Fibroblast of skin of left quadriceps (primary cell): ENCODE data around the gene RBM26.

Source experiments
- DNase-seq, 2 experiments: peaks; one replicate each; pipeline ENCODE4 v3.0.0-alpha.2; 2013; ENCODE audit warnings: low read depth in 2 of 2

RBM26 gene

DNA sequence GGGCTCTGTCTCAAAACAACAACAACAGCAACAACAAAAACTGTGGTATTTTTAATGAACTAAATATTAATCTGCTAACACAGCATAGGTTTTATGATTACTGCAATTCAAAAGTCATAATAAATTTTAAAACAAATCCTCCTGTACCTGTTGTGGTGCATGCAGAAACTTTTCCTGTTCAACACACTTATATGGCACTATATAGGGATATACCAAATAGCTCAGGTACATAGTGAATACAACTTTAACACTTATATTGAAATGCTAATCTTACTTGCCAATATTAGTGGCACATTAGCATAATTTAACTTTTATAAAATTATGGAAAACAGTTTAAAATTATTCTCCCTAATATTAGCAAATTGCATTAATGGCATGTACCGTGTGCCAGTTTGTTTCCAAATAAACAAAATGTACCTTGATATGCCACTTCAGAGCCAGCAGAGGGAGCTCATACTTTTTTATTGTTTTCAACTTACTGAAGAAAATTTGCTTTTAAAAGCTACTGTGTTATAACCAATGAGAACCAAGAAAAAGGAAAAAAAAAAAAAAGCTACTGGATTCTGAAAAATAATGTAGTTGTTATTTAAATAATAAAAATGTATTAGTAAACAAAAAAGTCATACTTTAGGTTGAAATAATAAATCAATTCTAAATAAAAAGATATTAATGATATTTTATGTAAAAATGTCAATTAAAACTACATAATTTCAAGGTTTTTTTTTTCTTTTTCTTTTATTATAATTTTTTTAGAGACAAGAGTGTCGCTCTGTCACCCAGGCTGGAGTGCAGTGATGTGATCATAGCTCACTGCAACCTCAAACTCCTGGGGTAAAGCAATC, 18.0 kb upstream of the RBM26 start:
- DNase-seq, result peak in 1 of 2 experiments; percentile 28

DNA sequence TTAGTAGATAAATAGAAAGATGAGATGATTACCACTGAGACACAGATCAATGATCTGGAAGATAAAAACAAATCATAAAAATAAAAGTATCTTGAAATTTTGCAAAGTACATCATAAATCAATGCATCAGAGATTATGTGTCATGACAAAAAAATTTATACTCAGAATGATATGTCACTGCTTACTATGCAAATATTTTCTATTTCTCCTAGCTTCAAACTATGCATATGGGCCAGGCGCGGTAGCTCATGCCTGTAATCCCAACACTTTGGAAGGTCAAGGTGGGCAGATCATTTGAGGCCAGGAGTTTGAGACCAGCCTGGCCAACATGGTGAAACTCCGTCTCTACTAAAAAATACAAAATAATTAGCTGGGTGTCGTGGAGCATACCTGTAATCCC, 17.3 kb upstream of the RBM26 start:
- no peak for DNase-seq

DNA sequence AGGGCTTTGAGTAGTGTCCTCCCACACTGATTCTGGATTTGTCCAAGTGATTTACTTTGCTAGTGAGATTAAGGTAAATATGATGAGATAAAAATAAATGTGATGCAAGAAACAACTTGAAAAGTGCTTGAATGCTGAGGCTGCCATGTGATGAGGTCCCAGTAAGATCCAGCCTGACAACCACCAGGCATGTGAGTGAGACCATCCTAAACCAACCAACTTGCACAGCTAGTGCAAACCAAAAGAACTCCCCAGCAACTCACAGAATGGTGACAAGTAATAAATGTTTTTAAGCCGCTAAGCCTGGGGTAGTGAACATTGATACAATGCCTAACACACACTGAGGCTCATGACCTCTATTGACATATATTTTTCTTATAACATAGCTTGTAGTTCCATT, 13.3 kb upstream of the RBM26 start:
- no peak for DNase-seq

DNA sequence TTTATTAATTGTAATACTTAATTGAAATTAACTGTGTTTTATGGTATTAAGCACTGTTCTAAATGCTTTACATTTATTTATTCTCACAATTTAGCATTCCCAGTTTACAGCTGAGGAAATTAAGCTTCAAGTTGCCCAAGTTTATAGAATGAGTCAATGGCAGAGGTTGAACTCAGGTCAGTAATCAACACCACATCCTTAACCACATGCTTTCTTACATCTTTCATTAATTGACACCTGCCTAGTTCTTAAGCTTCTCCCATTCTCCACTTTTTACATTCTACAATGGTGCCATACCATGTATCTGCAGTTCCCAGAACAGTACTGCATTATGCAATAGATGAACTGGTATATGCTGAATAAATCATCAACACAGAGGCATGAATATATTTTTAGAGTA, 11.7 kb upstream of the RBM26 start:
- no peak for DNase-seq

DNA sequence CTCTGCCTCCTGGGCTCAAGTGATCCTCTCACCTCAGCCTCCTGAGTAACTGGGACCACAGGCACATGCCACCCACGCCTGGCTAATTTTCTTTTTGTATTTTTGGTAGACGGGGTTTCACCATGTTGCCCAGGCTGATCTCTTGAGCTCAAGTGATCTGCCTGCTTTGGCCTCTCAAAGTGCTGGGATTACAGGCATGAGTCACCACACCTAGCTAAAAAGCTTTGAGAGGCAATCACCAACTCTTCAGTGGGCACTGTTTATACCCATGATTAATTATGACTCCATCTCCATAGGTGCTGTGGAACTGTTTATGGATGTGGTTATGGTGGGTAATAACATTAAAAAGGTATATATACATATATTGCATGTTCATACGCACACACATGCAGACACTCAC, 7.5 kb upstream of the RBM26 start:
- DNase-seq, result no peak

DNA sequence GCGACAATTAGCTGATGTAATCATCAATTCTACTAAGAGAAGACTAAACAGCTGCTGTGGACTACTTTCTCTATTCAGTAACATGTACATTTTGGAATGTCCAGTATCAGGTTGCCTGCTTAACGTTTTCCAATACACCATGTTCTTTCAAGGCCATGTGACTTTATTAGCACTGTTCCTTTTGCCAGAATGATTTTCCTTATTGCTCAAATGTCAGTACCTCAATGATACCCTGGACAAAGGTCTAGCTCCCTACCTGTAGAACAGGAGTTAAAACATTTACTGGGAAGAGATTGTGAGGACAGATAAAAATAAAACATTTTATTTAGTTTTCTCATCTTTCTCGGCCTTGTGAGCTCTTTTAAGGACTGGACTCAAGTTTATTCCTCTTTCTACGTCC, 3.8 kb upstream of the RBM26 start:
- DNase-seq, result no peak

DNA sequence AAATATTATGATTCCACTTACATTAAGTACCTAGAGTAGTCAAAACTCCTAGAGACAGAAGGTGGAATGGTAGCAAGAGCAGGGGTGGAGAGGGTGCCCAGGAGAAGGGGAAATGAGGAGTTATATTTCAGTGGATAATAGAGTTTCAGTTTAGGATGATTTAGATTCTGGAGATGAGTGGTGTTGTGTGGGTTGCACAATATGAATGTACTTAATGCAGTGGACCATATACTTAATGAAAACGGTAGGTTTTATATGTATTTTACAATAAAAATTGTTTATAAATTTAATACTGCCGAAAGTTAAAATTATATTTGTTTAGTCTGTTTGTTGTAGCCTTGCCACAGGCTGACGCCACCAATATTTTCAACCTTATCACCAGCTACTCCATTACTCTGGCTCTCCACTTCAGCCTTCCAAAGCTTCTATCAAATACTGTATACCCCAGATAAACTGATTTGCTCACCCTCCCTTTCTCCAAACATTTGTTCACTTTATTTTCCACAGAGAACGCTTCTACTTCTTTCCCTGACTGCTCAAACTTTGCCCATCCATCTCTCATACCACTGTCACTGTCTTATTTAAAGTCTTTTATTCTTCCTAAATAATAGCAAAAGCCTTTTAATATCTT, 1.4 kb upstream of the RBM26 start:
- DNase-seq, result no peak

DNA sequence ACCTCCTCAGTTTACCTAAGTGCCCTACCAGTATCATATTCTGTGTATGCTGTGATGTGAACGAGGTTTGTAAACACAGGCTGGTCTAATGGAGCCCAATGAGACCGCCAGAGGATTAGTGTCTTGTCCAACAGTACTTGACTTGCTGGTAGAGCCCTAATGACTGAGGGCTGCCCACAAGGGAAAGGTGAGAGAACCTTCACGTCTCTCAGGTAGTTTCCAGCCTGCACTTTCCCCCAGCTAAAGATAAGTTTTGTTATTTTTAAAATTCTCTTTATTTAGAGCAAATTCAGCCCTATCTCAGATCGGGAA, 498 bp upstream of the RBM26 start:
- no peak for DNase-seq

DNA sequence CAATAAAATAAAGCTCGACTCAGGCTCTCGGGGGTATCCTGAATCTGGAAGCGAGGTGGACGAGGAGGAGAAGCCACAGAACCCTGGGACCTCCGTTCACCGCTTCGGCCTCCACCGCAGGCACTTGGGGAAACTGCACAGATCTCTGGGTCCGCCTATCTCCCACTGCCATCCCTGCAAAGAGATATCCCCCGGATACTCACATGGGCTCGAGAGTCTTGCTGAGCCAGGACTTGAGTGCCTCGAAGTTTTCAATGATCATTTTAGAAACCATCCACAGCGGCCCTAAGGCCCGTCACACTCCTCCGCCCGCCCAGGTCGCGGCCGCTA, 589 bp downstream of the RBM26 start:
- no peak for DNase-seq

DNA sequence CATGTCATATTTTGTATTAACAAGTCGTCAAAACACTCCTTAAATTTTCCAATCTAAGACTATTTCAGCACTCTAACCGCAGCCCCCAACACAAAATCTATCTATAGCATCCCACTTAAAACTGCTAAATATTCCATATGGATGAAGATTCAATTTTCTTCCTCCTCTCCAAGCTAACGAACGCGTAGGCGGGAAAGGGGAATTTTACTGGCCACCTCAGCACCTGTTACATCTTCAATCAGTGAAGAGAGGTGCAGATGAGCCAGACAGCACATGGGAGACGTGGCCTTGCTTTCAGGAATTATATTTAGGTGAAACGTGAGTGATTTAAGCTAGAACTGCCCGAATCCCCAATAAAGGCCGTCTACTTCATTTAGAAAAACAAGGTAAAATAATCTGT, 1.1 kb downstream of the RBM26 start:
- no peak for DNase-seq

DNA sequence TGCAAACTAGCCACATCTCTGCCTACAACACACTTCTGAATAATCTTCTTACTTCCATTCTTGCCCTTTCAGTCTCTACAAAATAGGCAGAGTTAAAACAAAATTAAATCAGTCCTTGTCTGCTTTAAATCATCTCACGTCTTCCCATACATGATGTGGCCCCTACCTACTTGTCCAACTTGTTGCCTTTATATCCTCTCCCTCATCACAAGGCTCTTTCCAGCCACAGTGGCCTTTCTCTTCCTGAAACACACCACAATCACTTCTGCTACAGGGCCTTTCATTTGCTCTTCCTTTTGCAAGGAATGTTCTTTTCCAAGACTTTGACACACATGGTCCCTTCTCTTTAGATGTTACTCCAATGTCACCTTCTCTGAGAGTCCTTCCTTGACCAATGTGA, 1.7 kb downstream of the RBM26 start:
- no peak for DNase-seq

DNA sequence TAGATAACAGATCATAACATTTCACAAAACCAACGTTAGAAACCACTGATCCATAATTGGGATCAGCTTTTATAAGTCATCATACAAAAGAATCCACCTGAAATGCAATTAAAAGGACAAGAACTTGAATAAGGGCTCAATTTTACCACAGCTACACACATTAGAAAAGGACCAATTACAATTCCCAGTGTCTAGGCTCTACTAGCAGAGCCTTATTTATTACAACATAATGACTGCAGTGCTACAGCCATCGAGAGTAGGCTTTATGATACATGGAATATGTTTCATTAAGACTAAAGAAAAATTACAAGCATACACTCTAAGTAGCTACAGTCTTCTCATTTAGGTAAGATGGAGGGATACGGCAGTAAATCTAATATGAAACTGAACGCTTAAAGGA, 2.9 kb downstream of the RBM26 start:
- DNase-seq, result no peak

DNA sequence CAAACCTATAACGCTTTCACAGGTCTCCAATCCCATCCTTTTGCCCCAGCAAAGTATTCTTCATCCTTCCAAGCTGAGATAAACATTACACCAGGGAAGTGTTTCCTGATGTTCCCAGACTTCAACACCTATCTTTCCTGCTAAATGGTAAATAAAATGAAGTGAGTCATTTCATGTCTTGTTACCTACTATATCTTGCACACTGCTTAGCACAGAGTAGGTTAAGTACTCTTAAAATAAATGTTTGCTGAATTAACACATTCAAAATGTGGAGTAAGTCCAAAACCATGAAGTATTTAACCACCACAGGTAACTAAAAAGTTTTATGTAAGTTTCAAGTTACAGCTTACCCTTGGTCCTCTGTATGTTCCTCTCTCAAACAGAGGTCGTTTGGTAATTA, 3.4 kb downstream of the RBM26 start:
- no peak for DNase-seq

DNA sequence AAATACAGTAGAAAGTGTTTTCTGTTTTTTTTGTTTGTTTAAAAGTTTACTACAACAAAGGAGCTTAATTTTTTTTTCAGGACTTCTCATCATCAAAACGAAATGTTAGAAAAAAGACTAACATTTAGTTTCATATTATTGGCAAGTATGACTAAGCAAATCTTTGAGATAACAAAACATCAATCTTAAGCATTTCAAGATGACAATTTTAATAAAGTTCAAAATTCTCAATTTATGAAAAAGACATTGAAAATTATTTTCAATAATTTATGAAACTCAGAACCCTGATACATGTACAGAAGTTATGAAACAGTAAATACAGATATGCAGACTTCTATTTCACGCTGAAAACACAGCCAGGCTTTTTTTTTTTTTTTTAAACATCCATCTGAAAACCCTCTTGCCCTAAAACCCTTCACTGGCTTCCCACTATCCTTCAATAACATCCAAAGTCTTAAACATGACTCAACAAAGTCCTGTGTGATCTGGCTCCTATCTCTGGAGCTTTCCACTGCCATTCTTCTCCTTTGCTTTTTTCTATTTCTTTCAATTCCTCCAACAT, 3.9 kb downstream of the RBM26 start:
- no peak for DNase-seq

DNA sequence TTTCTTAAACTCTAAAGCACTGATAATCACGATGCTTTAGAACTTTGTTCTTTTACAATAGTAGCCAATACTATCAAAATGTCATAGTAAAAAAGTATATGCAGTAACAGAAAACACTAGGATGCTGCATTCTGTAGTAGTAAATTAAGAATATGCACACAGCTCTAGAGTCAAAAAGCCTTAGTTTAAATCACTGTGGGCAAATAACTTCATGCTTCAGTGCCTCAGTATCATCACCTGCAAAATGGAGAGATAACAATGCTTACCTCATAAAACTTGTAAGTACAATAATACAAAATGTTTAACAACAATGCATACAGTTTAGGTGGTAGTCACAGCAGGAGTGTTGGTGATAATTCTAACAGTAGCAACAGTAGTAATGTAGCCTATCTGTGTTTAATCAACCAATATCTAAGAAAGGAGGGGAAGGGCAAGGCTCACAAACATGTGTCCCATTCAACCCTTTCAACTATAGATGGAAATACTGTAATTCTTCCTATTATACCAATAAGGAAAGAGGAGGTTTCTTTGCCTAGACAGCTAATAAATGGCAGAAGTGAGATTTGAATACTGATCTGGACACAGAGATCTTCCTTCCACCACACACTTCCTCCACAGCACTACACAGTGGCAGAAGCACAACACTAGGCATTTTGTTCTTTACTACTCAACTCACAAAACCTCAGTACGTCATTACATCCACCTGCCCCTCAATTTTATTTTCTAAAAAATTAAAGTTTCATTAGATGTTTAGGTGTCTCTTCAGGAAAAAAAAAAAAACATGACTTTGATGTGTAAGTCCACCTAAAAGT, 4.6 kb downstream of the RBM26 start:
- no peak for DNase-seq

DNA sequence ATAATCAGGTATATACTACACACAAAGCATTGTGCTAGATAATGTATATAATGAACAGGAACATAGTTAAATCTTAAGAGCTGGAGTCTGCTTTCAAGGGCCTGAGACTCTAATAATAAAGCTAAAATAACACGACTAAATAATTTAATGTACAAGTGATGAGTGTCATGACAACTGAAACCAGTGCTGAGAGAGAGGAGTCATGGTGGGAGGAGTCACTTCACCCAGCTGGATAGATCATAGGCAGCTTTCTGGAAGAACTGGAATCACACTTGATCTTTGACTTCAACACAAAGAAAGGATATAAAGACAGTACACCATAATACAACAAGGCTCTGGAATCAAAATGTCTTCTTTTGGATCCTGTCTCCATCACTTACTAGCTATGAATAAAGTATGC, 7.1 kb downstream of the RBM26 start:
- DNase-seq, result no peak

DNA sequence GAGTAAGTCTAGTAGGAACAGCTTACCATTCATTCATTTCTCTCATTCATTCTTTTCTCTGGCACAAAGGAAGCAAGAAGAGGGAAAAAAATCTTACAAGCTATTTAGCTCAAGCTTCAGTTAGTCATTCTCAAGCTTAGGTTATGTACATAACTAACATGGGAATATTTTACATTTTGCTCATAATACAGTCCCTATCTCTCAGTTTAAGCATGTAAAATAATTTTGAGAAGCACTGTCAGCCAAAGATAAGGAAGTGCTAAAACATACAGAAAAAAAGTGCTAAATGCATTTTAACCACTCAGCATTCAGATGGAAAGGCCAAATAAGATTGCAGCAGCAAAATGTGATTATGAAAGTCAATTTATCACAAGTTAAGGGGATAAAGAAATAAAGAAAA, 7.9 kb downstream of the RBM26 start:
- no peak for DNase-seq

DNA sequence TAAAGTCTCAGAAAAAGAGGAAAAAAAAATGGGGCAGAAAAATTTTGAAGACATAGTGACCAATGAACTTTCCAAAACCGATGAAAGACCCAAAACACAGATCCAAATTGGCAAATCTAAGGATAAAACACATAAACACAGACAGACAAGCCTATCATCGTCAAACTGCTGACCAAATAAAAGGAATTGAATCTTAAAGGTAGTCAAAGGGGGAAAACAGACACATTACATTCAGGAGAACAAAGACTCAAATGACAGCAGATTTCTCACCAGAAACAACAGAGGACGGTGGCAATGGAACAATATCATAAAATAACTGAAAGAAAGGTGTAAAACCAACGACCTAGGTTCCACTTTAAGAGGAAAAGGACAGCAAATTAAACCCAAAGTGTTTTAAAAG, 10.2 kb downstream of the RBM26 start:
- DNase-seq, result no peak

DNA sequence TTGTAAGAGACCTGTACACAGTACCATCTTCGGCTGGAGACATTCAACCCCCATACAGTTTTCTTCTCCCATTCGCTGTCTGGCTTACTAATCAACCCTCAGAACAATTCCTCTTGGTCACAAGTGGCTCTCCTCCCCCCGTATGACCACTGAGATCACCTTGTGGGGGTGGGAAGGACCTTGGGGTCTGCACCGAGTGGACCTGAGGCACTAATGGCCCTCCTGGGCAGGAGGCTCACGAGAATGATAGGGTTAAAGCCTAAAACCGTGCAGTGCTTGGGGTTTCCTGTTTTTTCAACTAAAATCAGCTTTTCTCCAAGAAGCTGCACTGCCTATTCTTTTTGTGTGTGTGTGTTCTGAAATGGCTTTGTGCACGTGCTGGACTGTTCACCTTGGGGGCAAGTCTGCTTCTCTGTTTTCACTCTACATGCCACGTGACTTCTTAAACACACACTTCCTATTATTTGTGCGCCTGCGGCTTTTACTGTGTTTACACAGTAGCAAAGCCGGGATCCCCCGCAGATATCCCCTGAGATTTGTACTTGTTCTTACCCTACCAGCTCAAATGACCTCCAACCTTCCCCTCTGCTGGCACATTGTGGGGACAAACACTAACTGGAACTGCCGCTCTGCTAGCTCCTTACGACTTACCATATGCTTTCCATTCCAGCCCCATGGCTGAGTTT, 12.3 kb downstream of the RBM26 start:
- no peak for DNase-seq

DNA sequence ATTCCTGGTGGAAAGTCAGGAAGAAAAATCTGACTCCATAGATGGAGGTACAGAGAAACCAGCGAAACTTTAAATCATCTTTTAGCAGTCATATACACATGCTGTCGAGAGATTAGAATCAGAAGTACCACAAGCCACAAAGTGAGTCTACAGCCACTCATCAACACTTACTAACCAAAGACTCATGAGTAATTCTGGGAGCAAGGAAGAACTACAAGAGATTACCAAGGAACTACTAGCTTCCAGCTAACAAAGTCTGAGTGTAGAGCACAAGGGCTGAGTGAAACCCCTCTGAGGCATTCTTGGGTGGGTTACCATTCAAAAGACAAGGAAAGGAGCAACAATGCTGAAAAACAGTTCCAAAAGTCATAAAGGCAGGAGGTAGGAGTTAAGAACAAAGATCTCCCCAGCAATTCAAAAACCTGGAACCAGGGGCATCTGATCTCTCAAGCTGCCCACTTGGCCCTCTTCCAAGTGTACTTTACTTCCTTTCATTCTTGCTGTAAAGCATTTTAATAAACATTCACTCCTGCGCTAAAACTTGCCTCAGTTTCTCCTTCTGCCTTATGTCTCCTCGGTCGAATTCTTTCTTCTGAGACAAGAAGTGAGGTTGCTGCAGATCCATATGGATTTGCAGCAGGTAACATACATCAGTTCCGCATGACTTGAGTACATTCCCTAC, 13.0 kb downstream of the RBM26 start:
- DNase-seq, result peak; percentile 33 to 35

DNA sequence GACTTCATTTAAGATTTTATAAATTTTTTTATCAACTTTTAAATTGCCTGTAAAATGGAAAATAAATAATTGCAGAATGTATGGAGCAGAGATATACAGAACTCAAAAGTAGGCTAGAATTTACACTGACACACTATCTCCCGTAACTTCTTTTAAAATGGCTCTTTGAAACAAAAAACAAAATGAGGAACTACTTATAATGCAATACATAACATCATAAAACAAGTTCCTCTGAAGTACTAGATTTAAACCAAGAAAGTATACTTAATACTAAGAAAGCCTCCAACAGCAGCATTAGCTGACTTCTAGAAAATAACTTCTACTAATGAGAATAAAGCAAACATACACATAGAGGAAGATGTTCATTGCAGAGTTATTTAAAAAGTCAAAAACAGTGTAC, 17.0 kb downstream of the RBM26 start:
- no peak for DNase-seq

DNA sequence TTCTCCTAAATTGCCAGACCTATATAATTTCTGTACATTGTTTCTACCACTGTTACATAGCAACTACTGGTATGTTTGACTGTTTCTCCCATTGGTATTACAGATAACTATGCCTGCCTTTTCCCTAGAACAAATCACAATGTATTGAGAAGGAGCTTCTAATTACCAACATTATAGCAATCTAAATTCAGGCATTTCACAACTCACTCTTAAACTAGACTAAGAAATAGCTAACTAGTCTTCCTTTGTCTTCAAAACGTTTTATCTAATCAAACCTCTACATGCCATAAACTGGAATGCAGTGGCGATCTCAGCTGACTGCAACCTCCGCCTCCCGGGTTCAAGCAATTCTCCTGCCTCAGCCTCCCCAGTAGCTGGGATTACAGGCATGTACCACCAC, 18.2 kb downstream of the RBM26 start:
- no peak for DNase-seq
